ENCODE measurements around the gene FRMD3.

The FRMD3 gene

GRCh38 chr9:83538172-83538889 lies at the start of gene FRMD3:
Gene FRMD3 (minus strand): TSS chr9:83538401. CDS start chr9:83538231, 170 bp downstream.
- H3K27me3 ChIP-seq (ENCODE audit: control insufficient read depth, insufficient read depth, low read length), result peaks cover 31% of the 10 kb centered on the region
- H3K4me3 ChIP-seq (ENCODE audit: low read length), result peak within 1 kb of the TSS; percentile 76; the same call in 1 of the 2 replicates
- H3K9me3 ChIP-seq (ENCODE audit: control insufficient read depth, insufficient read depth, low read length), result no peaks in the 10 kb centered on the region
- no peaks in the 10 kb centered on the region for H3K36me3 ChIP-seq (ENCODE audit: control insufficient read depth, insufficient read depth, low read length)
- no peak for DNase-seq (ENCODE audit: low read depth, low spot score)
- H3K27ac ChIP-seq (ENCODE audit: low read length), result no peak within 1 kb of the TSS
- WGBS (ENCODE audit: insufficient coverage, insufficient read length), result no CpG with 5 or more reads among the region's 85 CpGs
- peaks cover 7% of the 10 kb centered on the region for H3K4me1 ChIP-seq (ENCODE audit: control insufficient read depth, insufficient read depth, low read length)

GRCh38 chr9:83584995-83585394 lies 46.8 kb upstream of the FRMD3 start:
- no peak overlapping the region for H3K27ac ChIP-seq (ENCODE audit: low read length)
- H3K36me3 ChIP-seq (ENCODE audit: control insufficient read depth, insufficient read depth, low read length), result no peaks in the 10 kb centered on the region
- no peaks in the 10 kb centered on the region for H3K4me1 ChIP-seq (ENCODE audit: control insufficient read depth, insufficient read depth, low read length)
- H3K9me3 ChIP-seq (ENCODE audit: control insufficient read depth, insufficient read depth, low read length), result no peaks in the 10 kb centered on the region
- WGBS (ENCODE audit: insufficient coverage, insufficient read length), result no CpG with 5 or more reads among the region's 4 CpGs
- H3K27me3 ChIP-seq (ENCODE audit: control insufficient read depth, insufficient read depth, low read length), result no peaks in the 10 kb centered on the region
- no peak overlapping the region for H3K4me3 ChIP-seq (ENCODE audit: low read length)
- no peak for DNase-seq (ENCODE audit: low read depth, low spot score)

DNA sequence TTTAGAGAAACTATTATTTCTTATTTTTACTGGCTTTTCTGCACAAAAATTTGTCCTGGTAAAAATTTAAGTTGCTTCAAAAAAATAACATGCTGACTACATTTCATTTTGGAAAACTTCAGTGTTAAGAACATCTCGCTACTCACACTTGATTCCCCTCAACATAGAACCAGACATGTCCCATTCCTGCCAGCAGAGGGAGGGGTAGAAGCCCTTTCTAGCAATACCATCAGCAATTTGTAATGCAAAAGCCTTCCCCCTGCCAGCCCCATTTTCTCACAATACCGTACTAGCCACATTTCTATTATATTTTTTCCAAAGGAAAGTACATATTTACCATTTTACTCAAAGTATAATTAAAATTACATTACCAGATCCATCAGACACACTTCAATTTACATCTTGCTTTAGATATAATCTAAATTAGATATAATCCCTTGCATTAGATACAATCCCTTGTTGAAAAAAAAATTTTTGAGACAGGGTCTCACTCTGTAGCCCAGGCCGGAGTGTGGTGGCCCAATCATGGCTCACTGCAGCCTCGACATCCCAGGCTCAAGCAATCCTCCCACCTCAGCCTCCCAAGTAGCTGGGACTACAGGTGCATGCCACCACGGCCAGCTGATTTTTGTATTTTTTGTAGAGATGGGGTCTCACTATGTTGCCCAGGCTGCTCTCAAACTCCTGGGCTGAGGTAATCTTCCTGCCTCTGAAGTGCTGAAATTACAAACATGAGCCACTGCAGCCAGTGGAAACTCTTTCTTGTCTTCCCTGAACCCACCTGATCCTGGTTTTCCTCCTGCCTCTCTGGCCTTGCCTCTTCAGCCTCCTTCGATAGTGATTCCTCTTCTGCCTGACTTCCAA lies 45.2 kb upstream of the FRMD3 start:
- Histone ChIP-seq H3K4me3 (ENCODE audit: low read length) (no peak overlapping the region), H3K36me3 (ENCODE audit: control insufficient read depth, insufficient read depth, low read length) (no peaks in the 10 kb centered on the region), H3K27me3 (ENCODE audit: control insufficient read depth, insufficient read depth, low read length) (no peaks in the 10 kb centered on the region), H3K9me3 (ENCODE audit: control insufficient read depth, insufficient read depth, low read length) (no peaks in the 10 kb centered on the region), H3K27ac (ENCODE audit: low read length) (no peak overlapping the region), H3K4me1 (ENCODE audit: control insufficient read depth, insufficient read depth, low read length) (no peaks in the 10 kb centered on the region)
- no CpG with 5 or more reads among the region's 6 CpGs for WGBS (ENCODE audit: insufficient coverage, insufficient read length)
- peak; percentile 61 for DNase-seq (ENCODE audit: low read depth, low spot score)

DNA sequence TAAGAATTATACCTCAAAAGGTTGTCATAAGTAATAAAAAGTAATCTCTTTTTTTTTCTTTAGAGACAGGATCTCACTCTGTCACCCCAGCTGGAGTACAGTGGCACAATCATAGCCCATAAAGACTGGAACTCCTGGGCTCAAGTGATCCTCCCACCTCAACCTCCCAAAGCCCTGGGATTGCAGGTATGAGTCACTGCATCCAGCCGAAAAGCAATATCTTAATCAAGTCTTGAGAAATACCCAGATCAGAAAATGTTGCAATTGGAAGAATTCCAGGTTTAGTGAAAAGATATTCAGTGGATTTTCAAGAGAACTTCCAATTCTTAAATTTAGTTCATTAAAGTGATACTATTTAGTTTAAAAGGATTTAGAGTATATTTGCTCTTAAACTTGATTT lies 43.8 kb upstream of the FRMD3 start:
- H3K9me3 ChIP-seq (ENCODE audit: control insufficient read depth, insufficient read depth, low read length), result no peaks in the 10 kb centered on the region
- no CpG with 5 or more reads among the region's 1 CpG for WGBS (ENCODE audit: insufficient coverage, insufficient read length)
- H3K27me3 ChIP-seq (ENCODE audit: control insufficient read depth, insufficient read depth, low read length), result no peaks in the 10 kb centered on the region
- H3K4me3 ChIP-seq (ENCODE audit: low read length), result no peak overlapping the region
- H3K27ac ChIP-seq (ENCODE audit: low read length), result no peak overlapping the region
- H3K36me3 ChIP-seq (ENCODE audit: control insufficient read depth, insufficient read depth, low read length), result no peaks in the 10 kb centered on the region
- no peak for DNase-seq (ENCODE audit: low read depth, low spot score)
- H3K4me1 ChIP-seq (ENCODE audit: control insufficient read depth, insufficient read depth, low read length), result no peaks in the 10 kb centered on the region

DNA sequence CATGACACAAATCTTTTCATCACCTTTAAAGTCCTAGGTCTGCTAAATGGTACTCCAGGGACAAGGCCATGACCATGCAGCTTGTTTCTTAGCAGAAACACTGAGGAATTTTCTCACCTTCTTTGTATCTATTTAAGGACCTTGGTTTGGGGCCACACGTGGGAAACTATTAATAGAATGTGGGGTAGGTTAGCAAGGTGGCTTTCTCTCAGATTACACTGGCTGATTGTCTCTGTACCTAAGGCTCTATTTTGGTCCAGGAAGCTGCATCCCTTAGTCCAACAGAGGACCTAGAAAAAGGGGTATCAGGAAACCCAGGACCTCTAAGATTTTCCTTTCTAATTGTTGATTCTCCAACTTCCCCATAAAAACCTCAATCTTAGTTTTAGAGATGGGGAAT lies 36.3 kb upstream of the FRMD3 start:
- H3K9me3 ChIP-seq (ENCODE audit: control insufficient read depth, insufficient read depth, low read length), result no peaks in the 10 kb centered on the region
- no peak overlapping the region for H3K27ac ChIP-seq (ENCODE audit: low read length)
- no peaks in the 10 kb centered on the region for H3K27me3 ChIP-seq (ENCODE audit: control insufficient read depth, insufficient read depth, low read length)
- no CpG with 5 or more reads among the region's 1 CpG for WGBS (ENCODE audit: insufficient coverage, insufficient read length)
- no peaks in the 10 kb centered on the region for H3K4me1 ChIP-seq (ENCODE audit: control insufficient read depth, insufficient read depth, low read length)
- no peak for DNase-seq (ENCODE audit: low read depth, low spot score)
- H3K4me3 ChIP-seq (ENCODE audit: low read length), result no peak overlapping the region
- H3K36me3 ChIP-seq (ENCODE audit: control insufficient read depth, insufficient read depth, low read length), result no peaks in the 10 kb centered on the region

DNA sequence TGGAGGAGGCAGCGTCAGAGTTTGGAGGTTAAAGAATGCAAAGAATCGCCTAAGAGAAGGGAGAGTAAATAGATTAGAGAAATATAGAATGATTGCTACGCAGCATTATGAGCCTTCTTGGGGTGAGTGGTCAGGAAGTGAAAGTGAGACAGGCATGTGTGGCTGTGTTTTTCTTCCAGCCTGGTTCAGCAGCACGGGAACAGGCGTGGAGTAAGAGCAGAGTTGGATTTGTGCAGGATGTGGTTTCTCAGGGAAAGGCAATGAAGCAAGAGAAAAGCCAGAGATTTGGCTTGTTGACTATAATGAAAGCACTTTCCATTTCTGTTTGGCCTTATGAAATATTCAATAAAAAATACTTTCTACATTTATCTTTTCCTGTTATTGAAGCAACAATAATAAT lies 34.3 kb upstream of the FRMD3 start:
- Histone ChIP-seq H3K4me3 (ENCODE audit: low read length) (no peak overlapping the region), H3K36me3 (ENCODE audit: control insufficient read depth, insufficient read depth, low read length) (no peaks in the 10 kb centered on the region), H3K4me1 (ENCODE audit: control insufficient read depth, insufficient read depth, low read length) (no peaks in the 10 kb centered on the region), H3K9me3 (ENCODE audit: control insufficient read depth, insufficient read depth, low read length) (no peaks in the 10 kb centered on the region), H3K27me3 (ENCODE audit: control insufficient read depth, insufficient read depth, low read length) (no peaks in the 10 kb centered on the region), H3K27ac (ENCODE audit: low read length) (no peak overlapping the region)
- WGBS (ENCODE audit: insufficient coverage, insufficient read length), result 100% methylated on average over 1 of the region's 5 CpGs
- no peak for DNase-seq (ENCODE audit: low read depth, low spot score)

DNA sequence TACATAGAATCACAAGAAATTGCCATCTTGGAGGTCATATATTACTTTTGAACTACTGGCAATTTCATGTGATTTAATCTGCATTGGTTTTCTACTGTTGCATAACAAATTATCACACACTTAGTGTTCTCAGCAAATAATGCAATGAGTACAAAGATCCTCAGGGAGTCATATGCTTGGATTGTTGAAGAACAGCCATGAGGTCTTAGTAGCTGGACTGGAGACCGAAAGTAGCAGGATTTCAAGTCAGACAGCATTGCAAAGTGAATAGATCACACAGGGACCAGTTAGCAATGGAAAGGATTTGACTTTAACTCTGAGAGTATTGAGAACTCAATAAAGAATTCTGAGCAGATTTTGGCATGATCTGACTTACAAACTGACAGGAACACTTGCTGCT lies 32.2 kb upstream of the FRMD3 start:
- Histone ChIP-seq H3K36me3 (ENCODE audit: control insufficient read depth, insufficient read depth, low read length) (no peaks in the 10 kb centered on the region), H3K27me3 (ENCODE audit: control insufficient read depth, insufficient read depth, low read length) (no peaks in the 10 kb centered on the region), H3K9me3 (ENCODE audit: control insufficient read depth, insufficient read depth, low read length) (no peaks in the 10 kb centered on the region), H3K4me1 (ENCODE audit: control insufficient read depth, insufficient read depth, low read length) (no peaks in the 10 kb centered on the region), H3K4me3 (ENCODE audit: low read length) (no peak overlapping the region), H3K27ac (ENCODE audit: low read length) (no peak overlapping the region)
- DNase-seq (ENCODE audit: low read depth, low spot score), result no peak
- WGBS (ENCODE audit: insufficient coverage, insufficient read length), result no CpG with 5 or more reads among the region's 1 CpG

DNA sequence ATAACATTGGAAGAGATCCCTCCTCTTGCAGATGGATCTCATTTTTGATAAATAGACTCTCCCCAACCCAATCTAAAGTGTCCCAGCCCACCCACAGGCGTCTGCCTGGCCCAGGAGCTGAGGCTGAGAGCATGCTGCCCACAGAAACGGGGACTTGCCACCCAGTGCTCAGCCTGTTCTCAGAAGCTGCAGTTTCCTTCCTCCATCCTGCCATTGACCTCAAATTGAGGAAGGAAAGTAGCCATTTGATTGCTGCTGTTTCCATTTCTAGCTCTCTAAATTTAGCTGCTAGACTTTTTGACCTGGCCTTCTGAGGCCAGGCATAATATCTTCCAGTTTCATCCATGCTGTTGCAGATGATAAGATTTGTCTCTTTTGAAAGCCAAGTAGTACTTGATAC lies 31.1 kb upstream of the FRMD3 start:
- Histone ChIP-seq H3K4me3 (ENCODE audit: low read length) (no peak overlapping the region), H3K36me3 (ENCODE audit: control insufficient read depth, insufficient read depth, low read length) (no peaks in the 10 kb centered on the region), H3K4me1 (ENCODE audit: control insufficient read depth, insufficient read depth, low read length) (no peaks in the 10 kb centered on the region), H3K27ac (ENCODE audit: low read length) (no peak overlapping the region), H3K27me3 (ENCODE audit: control insufficient read depth, insufficient read depth, low read length) (no peaks in the 10 kb centered on the region), H3K9me3 (ENCODE audit: control insufficient read depth, insufficient read depth, low read length) (no peaks in the 10 kb centered on the region)
- DNase-seq (ENCODE audit: low read depth, low spot score), result no peak
- no CpG with 5 or more reads among the region's 2 CpGs for WGBS (ENCODE audit: insufficient coverage, insufficient read length)

DNA sequence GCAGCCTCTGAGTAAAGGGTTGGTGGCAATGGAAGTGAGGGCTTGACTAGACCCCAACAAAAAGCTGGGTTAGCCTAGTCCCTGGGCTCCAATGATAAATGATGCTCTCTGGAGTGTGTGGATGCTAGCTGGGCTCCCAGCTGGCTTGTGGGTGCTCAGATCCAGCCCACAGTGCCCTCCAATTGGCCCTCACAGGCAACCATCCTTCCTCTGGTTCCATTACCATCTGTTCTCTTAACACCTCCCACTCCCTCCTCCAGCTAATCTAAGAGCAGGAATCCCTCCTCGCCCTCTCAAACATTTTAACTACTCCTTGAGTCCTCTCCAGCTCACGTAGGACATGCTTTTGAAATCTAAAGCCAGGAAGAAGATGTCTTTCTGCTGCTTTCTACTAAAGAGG lies 25.2 kb upstream of the FRMD3 start:
- Histone ChIP-seq H3K27ac (ENCODE audit: low read length) (no peak overlapping the region), H3K4me1 (ENCODE audit: control insufficient read depth, insufficient read depth, low read length) (no peaks in the 10 kb centered on the region), H3K4me3 (ENCODE audit: low read length) (no peak overlapping the region), H3K9me3 (ENCODE audit: control insufficient read depth, insufficient read depth, low read length) (no peaks in the 10 kb centered on the region), H3K27me3 (ENCODE audit: control insufficient read depth, insufficient read depth, low read length) (no peaks in the 10 kb centered on the region), H3K36me3 (ENCODE audit: control insufficient read depth, insufficient read depth, low read length) (no peaks in the 10 kb centered on the region)
- WGBS (ENCODE audit: insufficient coverage, insufficient read length), result no CpG with 5 or more reads among the region's 2 CpGs
- no peak for DNase-seq (ENCODE audit: low read depth, low spot score)

DNA sequence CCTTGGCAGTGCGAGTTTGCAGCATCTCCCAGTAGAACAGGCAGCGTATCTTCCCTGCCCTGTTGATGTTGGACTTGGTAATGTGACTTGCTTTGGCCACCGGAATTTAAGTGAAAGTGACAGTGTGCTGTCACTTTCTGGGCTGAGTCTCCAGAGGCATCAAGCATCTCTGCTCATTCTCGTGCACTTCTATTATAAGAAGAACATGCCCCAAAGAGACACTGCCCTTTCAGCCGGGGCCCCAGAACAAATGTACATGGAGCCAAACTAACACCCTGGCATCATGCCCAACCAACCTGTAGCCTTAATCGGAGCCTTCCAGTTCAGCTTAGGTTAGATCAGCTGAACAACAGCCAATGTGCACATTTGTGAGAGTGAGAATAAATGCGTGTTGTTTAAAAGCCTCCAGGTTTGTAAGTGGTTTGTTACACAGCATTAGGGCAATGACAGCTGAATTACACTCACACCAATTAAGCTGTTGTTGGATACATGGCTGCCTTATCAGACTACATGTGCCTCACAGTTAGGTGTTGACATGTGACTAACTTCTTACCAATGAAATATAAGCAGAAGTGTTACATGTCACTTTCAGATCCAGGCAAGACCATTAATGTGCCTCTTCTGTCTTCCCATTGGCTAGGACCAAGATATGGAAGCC lies 22.1 kb upstream of the FRMD3 start:
- Histone ChIP-seq H3K4me1 (ENCODE audit: control insufficient read depth, insufficient read depth, low read length) (no peaks in the 10 kb centered on the region), H3K27ac (ENCODE audit: low read length) (no peak overlapping the region), H3K27me3 (ENCODE audit: control insufficient read depth, insufficient read depth, low read length) (no peaks in the 10 kb centered on the region), H3K9me3 (ENCODE audit: control insufficient read depth, insufficient read depth, low read length) (no peaks in the 10 kb centered on the region), H3K4me3 (ENCODE audit: low read length) (no peak overlapping the region), H3K36me3 (ENCODE audit: control insufficient read depth, insufficient read depth, low read length) (no peaks in the 10 kb centered on the region)
- DNase-seq (ENCODE audit: low read depth, low spot score), result no peak
- WGBS (ENCODE audit: insufficient coverage, insufficient read length), result no CpG with 5 or more reads among the region's 7 CpGs

Measured in iPS DF 6.9 (cell line).